HUDEP-2 (cell line): ENCODE measurements around the gene SLC6A4.

Experiments
- DNase-seq, 76 experiments: peaks; one replicate each; lab custom pipeline; 2025; ENCODE audit not compliant: unreplicated experiment in 76 of 76; lab: John Stamatoyannopoulos, UW

SLC6A4 gene

DNA sequence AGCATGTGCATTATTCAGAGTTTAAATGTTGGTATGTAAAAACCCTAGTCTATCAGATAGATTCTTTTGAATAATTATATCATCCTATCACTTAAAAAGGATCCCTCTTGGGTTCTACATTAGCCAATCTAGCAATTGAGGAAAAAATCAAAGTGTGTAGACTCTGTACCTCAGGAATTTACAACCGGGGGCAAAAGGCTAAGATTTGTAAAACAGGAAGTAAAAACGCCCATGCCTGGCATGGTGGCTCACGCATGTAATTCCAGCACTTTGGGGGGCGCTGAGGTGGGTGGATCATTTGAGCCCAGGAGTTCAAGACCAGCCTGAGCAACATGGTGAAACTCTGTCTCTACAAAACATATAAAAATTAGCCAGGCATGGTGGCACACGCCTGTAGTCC is 58.6 kb downstream of the SLC6A4 start:
- no peak for DNase-seq

DNA sequence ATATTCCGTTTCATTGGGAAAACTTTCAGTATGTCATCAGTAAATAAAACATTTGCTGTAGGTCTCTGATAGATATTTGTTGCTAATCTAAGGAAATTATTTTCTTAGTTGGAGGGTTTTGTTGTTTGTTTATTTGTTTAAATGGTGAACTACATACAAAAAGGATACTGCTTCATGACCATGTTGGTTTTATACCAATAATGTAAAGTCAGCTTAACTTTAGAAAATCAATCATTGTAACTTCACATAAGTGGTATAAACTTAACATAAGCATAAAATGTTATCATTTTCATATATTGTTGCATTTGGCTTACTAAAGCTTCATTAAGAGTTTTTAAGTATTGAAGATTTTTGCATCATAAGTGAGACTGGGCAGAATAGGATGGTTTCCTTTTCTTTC is 60.9 kb downstream of the SLC6A4 start:
- no peak for DNase-seq

DNA sequence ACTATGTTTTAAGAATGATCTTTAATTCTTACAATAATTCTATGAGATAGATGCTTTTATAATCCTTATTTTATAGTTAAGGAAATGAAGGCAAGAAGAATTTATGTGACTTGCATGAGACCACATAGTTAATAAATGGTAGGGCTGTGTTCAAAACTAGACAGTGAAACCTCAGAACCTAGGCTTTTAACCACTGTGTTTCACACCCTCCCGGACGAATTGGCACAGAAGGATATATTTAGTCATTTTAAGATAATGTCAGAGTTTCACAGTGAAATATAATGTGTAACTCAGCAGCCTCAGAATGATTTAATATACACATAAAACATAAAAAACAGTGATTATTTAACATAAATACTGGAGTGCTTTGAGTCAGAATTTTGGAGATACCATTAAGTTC is 61.8 kb downstream of the SLC6A4 start:
- DNase-seq, result no peak

DNA sequence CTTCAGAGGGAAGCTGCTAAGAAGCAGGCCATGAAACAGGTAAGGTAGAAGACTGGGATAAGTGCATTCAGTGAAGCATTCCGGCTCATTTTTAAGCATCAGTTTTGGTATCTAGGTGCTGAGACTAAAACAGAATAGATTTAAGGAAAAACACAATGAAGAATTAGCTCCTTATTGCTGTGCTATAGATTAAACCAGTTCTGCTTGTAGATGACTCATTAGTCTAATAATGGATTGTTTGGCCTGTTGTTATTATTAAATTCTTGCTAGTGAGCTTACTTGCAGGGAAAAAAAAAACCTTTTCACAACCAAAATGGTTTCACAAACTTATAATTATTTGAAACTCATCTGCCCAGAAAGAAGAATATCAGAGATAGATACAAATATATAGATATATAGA is 62.9 kb downstream of the SLC6A4 start:
- DNase-seq, result no peak

DNA sequence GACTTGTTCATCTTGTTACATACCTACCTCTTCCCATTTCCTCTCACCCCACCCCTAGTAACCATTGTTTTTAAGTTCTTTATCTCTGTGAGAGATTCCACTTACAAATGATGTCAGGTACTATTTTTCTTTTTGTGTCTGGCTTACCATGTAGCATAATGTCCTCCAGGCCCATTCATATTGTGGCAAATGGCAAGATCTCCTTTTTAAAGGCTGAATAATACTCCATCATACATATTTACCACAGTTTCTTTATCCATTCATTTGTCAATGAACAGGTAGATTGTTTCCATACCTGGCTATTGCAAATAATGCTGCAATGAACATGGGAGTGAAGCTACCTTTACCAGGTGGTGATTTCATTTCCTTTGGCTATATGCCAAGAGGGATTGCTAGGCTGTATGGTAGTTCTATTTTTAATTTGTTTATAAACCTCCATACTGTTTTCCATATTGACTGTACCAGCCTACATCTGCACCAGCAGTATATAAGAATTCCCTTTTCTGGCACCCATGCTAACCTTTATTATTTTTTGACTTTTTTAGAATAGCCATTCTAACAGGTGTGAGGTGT is 65.0 kb downstream of the SLC6A4 start:
- DNase-seq, result no peak

DNA sequence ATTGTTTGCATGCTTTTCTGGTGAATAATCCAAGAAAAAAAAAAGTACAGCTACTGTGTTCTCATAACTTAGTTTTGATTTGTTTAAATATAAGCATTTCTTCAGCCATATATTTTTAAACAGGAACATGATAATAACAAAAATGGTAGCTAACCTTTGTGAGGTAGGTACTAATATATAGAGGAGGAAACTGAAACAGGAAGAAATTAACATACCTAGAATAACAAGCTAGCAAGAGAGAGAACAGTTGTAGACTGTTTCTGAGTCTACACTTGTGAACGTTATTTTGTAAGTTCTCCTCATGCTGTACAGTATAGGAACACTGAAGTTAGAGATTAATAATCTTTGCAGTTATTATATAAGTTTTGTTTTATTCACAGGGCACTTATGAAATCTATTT is 69.5 kb downstream of the SLC6A4 start:
- DNase-seq, result no peak

DNA sequence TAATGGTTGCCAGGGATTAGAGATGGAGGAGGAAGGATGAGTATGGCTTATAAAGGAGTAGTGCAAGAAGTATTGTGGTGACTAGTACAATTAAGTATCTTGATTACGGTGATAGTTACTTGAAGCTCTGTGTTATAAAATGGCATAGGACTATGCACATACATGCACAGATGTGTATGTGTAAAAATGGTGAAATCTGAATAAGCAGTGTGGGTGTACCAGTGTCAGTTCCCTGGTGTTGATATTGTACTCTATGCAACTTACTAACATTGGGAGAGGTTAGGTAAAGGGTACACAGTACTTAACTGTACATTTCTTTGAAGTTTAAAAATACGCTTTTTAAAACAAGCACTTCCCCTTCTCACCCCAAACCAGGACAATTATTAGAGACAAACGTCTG is 70.3 kb downstream of the SLC6A4 start:
- no peak for DNase-seq

DNA sequence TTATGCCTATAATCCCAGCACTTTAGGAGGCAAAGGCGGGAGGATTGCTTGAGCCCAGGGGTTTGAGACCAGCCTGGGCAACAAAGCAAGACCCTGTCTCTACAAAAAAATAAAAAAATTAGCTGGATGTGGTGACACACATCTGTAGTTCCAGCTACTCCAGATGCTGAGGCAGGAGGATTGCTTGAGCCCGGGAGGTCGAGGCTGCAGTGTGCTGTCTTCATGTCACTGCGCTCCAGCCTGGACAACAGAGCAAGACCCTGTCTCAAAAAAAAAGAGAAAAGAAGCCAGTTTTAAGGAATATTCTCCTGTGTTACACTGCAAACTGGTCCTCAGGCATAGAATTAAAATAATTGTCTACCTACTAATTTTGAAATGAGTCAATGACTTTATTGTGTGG is 71.0 kb downstream of the SLC6A4 start:
- DNase-seq, result no peak

DNA sequence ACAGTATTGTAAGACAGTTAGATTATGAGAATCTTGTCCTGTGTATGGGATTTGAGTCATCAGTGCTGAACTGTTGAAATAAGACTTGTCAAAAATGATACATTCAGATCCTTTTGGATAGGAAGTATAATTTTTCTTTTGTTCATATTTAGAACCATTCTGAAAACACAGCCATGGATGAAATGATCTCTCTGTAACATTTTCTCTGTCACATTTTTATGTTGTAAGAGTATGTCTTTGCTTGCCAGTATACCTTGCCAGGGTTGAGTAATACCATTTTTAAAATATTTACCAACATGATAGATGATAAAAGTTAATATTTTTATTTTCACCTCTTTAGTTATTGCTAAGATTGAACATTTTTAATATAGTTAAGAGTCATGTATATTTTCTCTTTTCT is 73.9 kb downstream of the SLC6A4 start:
- DNase-seq, result no peak

DNA sequence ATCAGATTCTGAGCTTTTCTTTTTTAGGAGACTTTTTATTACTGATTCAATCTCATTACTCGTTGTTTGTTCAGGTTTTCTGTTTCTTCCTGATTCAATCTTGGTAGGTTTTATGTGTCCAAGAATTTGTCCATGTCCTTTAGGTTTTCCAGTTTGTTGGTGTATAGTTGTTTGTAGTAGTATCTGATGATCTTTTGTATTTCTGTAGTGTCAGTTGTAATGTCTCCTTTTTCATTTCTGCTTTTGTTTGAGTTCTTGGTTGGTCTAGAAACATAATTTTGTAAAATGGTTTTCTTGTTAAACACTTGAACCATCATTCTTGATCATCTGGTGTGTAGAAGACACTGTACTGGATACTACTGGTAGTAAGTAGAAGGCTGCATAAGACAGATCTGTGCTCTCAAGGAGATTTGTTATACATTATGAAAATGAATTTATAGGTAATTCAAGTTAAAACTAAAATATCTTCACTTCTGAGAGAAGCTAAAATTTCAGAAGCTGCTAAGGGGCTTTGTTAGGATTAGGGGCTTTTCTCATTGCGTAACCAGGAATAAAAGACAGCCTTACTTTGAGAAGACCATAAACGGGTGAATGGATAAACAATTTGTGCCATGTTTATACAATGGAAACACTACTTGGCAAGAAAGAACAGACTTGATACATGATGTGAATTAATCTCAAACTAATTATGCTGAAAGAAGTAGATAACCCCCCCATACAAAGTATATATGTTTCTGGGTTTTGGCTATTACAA is 74.9 kb downstream of the SLC6A4 start:
- no peak for DNase-seq

DNA sequence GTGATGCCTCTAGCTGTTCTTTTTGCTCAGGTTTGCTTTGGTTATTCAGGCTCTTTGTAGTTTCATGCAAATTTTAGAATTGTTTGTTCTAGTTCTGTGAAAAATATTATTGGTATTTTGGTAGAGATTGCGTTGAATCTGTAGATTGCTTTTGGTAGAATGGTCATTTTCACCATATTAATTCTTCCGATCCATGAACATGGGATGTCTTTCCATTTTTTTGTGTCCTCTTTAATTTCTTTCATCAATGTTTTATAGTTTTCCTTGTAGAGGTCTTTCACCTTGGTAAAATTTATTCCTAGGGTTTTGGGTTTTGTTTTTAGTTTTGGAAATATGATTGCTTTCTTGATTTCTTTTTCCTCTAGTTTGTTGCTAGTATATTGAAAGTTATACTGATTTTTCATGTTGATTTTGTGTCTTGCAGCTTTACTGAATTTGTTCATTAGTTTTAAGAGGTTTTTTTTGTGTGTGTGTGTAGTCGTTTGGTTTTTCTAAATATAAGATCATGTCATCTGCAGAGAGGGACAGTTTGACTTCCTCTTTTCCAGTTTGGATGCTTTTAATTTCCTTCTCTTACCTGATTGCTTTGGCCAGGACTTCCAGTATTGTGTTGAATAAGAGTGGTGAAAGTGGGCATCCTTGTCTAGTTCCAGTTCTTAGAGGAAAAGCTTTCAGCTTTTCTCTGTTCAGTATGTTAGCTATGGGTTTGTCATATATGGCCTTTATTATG is 76.4 kb downstream of the SLC6A4 start:
- DNase-seq, result no peak

DNA sequence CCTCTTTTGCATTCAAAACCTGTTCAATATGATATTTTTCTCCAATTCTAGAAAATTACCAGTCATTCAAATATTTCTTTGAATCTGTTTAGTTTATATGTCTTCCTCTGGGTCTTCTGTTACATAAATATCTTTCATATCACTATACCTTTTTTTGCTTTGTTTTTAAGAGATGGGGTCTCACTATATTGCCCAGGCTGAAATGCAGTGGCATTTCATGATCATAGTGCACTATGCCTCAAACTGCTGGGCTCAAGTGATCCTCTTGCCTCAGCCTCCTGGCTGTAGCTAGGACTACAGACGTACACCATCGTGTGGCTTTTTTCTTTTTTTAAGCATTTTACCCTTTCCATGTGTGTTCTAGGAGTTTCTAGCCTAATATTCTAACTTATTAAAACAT is 80.1 kb downstream of the SLC6A4 start:
- DNase-seq, result no peak

DNA sequence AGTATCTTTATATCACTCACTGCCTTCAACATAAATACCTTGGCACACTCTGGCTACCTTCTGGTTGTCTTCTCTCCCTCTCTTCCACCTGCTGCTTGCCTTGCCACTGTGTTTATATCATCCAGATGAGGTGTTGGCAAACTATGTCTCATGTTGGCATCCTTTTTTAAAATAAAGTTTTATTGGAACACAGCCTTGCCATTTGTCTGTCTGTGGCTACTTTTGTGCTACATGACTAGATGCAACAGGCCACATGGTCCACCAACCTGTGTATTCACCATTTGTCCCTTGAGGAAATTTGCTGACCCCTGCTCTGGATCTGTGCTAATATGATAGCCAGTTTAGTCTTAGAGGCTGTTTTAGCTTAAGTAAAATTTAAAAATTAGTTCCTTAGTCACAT is 82.0 kb downstream of the SLC6A4 start:
- no peak for DNase-seq

DNA sequence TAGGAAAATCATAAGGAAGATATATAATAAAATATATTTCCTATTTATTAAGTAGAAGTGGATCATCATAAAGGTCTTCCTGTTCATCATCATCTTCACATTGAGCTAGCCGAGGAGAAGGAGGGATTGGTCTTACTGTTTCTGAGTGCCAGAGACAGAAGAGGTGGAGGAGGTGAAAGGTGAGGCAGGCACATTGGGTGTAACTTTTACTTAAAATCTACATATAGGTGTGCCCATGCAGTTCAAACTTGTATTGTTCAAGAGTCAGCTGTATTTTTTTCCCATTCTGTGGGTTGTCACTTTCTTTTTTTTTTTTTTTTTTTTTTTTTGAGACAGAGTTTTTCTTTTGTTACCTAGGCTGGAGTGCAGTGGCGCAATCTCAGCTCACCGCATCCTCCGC is 84.0 kb downstream of the SLC6A4 start:
- DNase-seq, result no peak

DNA sequence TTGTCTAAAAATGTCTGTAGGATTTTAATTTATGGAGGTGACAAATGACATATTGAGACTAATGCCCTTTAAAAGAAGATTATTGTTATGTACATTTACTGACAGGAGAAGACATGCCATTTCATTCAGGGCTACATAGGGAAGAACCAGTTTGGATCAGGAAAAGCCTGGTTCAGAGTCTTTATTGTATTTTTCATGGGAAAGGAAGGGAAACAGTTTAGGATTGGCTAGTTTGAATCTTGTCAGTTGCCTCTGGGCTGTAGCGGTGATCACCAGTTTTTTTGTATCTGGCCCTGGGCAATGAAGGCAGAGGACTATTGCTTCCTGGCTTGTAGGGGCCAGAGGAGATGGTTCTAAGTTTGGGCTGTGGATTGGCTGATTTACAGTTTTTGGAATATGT is 87.1 kb downstream of the SLC6A4 start:
- DNase-seq, result no peak

DNA sequence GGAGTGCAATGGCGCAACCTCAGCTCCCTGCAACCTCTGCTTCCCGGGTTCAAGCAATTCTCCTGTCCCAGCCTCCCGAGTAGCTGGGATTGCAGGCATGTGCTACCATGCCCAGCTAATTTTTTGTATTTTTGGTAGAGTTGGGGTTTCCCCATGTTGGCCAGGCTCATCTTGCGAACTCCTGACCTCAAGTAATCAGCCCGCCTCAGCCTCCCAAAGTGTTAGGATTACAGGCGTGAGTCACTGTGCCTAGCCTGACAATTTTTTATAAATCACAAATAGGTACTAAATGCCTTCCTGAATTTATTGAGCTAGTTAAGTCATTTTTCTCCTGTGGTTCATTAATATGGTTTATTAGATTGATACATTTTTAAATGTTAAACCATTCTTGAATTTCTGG is 87.6 kb downstream of the SLC6A4 start:
- DNase-seq, result peak in 1 of 76 experiments; percentile 5
